ENCODE results near the gene ANKH. TPM values are rescaled to one million over a fixed set of nuclear protein-coding genes. Genes with fewer than 3 reads are reported as not detected.
A peak's percentile ranks its signal among the peaks of the same experiment; 100 is the strongest.
"Not testable (repeated sequence)": the region's sequence is repeated elsewhere in the genome, so short reads cannot be mapped to it uniquely, and the experiment has no call there.

Gene ANKH
- total RNA-seq: 45.0 and 45.4 TPM in 2 replicates

DNA sequence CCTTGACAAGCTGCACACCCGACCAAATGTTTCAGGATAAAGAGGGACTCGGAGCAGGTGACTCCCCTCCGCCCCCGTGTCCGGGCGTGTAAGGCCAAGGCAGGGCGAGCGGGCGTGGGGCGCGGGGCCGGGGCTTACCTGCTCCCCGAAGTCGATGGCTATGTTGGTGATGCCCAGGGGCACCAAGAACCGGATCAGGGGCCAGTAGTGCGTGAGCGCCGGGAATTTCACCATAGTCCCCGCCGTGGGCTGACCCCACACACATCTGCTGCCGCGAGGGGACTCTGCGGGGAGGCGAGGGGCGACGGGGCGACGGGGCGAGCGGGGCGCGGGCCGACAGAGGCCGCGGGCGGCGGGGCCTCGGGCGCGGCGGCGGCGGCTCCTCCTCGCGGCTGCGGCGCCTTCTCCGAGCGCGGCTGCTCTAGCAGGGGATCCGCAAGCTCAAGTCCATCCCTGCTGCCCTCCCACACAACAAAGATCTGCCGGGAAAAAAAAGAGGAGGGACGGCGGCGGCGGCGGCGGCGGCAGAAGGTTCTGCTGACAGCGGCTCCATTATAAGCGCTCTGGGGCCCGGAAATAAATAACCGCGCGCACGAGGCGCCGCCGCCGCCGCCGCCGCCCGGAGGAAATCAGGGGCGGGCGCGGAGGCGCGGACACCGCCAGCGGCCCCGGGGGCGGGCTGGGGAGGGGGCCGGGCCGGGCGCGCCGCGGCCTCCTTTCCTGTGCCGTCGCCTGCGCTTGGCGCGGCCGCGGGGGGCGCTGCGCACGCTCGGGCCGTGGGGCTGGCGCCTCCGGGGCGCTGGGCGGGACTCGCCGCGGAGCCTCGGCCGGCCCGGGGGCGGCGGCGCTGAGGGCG, at the start of gene ANKH:
ANKH (minus strand) TSS at position 565 of the 856 bp plus-strand sequence; CDS start at position 234, 331 bp downstream.
- Mint-ChIP-seq H3K36me3 (ENCODE audit: low read depth) (peaks cover 6% of the 10 kb centered on the region), H3K4me1 (ENCODE audit: low read depth) (peaks cover 29% of the 10 kb centered on the region), H3K9me3 (no peaks in the 10 kb centered on the region), H3K27me3 (ENCODE audit: low read depth) (peaks cover 9% of the 10 kb centered on the region), H3K27ac (peak within 1 kb of the TSS; percentile 89), H3K4me3 (ENCODE audit: low read depth) (peak within 1 kb of the TSS; percentile 98)
- DNase-seq (ENCODE audit: low spot score): peak; percentile 79
- intact Hi-C loops (cut with micrococcal nuclease): loop anchor here (2.0 to 10.0 kb wide), 10 partner anchors 55 to 507 kb away; partner anchors contain the start of gene OTULIN

DNA sequence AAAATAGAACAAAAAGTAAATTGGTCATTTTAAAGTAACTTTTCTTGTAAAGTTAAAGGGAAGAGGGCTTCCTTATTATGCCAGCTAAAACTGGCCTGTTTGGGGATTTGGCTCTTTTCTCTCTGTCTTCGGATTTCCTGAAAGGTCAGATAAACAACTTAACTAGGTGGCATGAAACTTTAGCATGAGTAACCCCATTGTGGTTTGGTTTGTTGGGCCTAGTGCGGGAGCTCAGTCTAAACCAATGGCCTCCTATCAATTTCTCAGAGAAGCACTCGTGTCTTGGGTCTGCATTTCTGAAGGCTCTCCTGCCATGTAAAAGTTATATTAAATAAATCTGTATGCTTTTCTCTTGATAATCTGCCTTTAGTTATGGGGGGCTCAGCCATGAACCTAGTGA, 48.5 kb upstream of the ANKH start:
- intact Hi-C loops (cut with micrococcal nuclease): loop anchor here (10.0 kb wide), 1 partner anchor 195 kb away; no protein-coding TSS in a partner anchor
- no peak overlapping the region for H3K4me3 Mint-ChIP-seq (ENCODE audit: low read depth)
- peak overlapping the region; percentile 42 for H3K27ac Mint-ChIP-seq

DNA sequence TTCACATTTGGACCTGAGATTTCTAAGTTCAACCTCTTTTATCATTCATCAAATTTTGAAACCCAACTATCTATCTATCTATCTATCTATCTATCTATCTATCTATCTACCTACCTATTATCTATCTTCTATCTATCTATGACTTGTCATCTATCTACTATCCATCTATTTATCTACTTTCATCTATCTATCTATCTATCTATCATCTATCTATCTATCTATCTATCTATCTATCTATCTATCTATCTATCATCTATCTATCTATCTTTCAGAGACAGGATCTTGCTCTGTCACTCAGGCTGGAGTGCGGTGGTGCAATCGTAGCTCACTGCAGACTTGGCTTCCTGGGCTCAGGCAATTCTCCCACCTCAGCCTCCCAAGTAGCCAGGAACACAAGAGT, 47.5 kb upstream of the ANKH start:
- intact Hi-C loops (cut with micrococcal nuclease); H3K9me3 Mint-ChIP-seq; H3K4me3 Mint-ChIP-seq (ENCODE audit: low read depth); H3K27ac Mint-ChIP-seq; DNase-seq (ENCODE audit: low spot score); H3K36me3 Mint-ChIP-seq (ENCODE audit: low read depth); H3K27me3 Mint-ChIP-seq (ENCODE audit: low read depth): not testable (repeated sequence)
- peaks cover 29% of the 10 kb centered on the region for H3K4me1 Mint-ChIP-seq (ENCODE audit: low read depth)

More for the DNA sequence above, 48.5 kb upstream of the ANKH start:
- Mint-ChIP-seq H3K9me3 (peaks cover 4% of the 10 kb centered on the region), H3K4me1 (ENCODE audit: low read depth) (peaks cover 32% of the 10 kb centered on the region), H3K36me3 (ENCODE audit: low read depth) (no peaks in the 10 kb centered on the region), H3K27me3 (ENCODE audit: low read depth) (no peaks in the 10 kb centered on the region)
- DNase-seq (ENCODE audit: low spot score): no peak

DNA sequence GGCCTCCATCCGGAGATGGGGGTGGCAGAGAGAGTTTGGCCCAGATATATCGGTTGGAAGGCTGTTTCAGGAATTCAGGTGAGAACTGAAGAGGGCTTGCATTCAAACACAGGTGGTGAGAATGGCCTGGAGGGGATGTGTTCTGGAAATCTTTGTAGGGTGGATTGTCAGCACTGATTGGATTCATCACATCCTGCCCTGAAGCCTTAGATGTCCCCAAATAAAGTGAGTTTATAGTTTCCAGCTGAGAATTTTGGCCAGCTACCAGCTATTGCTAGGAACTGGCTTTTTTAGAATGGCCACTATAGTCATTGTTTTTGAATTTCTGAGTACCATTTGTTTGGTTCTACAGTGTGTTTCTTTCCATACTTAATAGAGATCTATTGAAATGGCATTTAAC, 46.1 kb upstream of the ANKH start:
- DNase-seq (ENCODE audit: low spot score): no peak
- Mint-ChIP-seq H3K27ac (no peak overlapping the region), H3K36me3 (ENCODE audit: low read depth) (no peaks in the 10 kb centered on the region), H3K9me3 (peaks cover 4% of the 10 kb centered on the region), H3K27me3 (ENCODE audit: low read depth) (no peaks in the 10 kb centered on the region), H3K4me3 (ENCODE audit: low read depth) (no peak overlapping the region), H3K4me1 (ENCODE audit: low read depth) (peaks cover 26% of the 10 kb centered on the region)
- intact Hi-C loops (cut with micrococcal nuclease): no loop called here

DNA sequence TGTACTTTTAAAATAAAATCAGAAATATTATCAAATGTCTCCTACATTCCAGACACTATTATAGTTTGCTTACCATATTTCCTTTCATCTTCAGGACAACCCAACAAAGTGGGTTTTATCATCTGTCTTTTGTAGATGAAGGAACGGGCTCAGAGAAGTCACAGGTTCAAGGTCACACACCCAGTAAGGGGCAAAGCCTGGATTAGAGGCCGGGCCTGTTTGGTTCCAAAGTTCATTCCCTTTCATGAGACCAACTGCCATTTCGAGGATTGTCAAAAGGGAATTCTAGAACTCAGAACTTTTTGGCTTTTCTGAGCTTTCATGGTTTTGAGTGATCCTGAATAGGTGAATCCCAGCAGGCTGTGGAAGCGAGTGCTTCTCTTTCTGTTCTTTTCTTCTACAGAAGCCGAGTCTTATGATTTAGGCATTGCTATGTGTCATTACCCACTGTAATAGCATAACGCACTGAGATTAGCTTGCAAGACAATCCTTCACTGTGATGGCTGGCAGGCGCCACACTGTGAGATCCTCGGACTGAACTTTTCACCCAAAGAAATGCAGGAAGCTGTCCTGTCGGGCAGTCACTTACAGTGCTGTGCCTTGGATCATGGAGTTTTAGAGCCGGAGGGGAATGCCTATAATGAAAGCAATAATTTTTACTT, 43.8 kb upstream of the ANKH start:
- Mint-ChIP-seq H3K4me1 (ENCODE audit: low read depth) (peaks cover 14% of the 10 kb centered on the region), H3K9me3 (peaks cover 4% of the 10 kb centered on the region), H3K27me3 (ENCODE audit: low read depth) (no peaks in the 10 kb centered on the region), H3K27ac (no peak overlapping the region), H3K4me3 (ENCODE audit: low read depth) (no peak overlapping the region), H3K36me3 (ENCODE audit: low read depth) (no peaks in the 10 kb centered on the region)
- intact Hi-C loops (cut with micrococcal nuclease): no loop called here
- no peak for DNase-seq (ENCODE audit: low spot score)

DNA sequence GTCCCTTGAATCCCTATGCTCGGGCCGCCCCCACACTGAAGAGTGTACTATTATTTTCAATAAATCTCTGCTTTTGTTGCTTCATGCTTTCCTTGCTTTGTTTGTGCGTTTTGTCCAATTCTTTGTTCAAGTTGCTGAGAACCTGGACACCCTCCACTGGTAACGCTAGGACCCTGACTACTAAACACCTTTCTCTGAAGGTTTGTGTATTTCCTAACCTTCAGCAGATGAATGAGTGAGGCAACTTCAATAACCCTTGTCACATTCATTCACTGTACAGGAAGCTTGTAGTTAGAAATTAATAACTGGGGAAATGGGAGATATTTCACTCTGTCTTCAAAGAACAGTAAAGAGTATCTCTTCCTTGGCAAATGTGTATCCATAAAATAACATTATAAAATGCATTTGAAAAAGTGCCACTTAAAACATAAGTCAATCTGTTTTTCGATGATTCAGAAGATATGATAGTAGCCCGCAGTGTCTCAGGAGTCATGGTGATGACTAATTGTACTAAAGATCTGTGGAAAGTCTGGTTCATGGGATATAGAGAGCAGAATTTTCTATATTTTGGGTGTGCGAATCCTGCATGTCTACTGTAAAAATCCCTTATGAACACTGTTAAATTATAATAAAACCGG, 43.2 kb upstream of the ANKH start:
- H3K36me3 Mint-ChIP-seq (ENCODE audit: low read depth): no peaks in the 10 kb centered on the region
- peaks cover 4% of the 10 kb centered on the region for H3K9me3 Mint-ChIP-seq
- intact Hi-C loops (cut with micrococcal nuclease): no loop called here
- DNase-seq (ENCODE audit: low spot score): no peak
- peaks cover under 1% of the 10 kb centered on the region for H3K27me3 Mint-ChIP-seq (ENCODE audit: low read depth)
- peaks cover 7% of the 10 kb centered on the region for H3K4me1 Mint-ChIP-seq (ENCODE audit: low read depth)
- no peak overlapping the region for H3K27ac Mint-ChIP-seq
- H3K4me3 Mint-ChIP-seq (ENCODE audit: low read depth): no peak overlapping the region

DNA sequence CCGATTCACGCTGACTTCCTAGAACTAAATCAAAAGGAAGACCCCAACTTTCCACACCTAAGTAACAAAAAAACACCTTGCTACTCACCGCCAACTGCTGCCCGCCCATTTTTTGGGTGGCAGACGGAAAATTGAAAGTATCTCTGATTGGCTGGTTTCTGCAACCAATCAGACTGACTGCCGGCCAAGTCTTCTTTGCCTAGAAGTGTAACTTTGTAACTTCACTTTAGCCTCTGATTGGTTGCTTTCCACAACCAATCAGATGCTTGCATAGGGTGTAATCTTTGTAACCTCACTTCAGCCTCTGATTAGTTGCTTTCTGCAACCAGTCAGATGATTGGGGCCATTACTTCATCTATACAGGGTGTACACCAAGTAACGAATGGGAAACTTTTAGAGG, 42.6 kb upstream of the ANKH start:
- H3K27ac Mint-ChIP-seq: no peak overlapping the region
- peaks cover 2% of the 10 kb centered on the region for H3K27me3 Mint-ChIP-seq (ENCODE audit: low read depth)
- peaks cover 5% of the 10 kb centered on the region for H3K4me1 Mint-ChIP-seq (ENCODE audit: low read depth)
- peaks cover 4% of the 10 kb centered on the region for H3K9me3 Mint-ChIP-seq
- H3K4me3 Mint-ChIP-seq (ENCODE audit: low read depth): no peak overlapping the region
- DNase-seq (ENCODE audit: low spot score): no peak
- intact Hi-C loops (cut with micrococcal nuclease): no loop called here
- no peaks in the 10 kb centered on the region for H3K36me3 Mint-ChIP-seq (ENCODE audit: low read depth)

DNA sequence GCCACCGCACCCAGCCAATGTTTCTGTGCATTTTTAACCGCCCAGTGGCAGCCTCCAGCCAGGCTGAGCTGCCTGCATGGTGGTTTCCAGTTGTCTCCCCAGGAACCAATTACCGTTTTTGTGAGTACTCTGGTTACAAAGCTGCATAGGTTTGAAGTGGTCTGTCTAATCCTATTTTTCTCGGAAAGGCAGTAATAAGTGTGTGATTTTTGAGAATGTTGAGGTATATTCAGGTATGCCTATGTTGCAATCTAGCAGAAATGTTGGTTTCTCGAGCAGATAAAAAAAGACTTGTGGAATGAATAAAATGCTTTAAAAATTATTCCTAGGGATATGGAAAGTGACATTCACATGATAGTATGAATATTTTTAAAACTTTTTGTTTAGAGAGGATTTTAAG, 41.5 kb upstream of the ANKH start:
- Mint-ChIP-seq H3K27me3 (ENCODE audit: low read depth) (peaks cover 4% of the 10 kb centered on the region), H3K9me3 (peaks cover 4% of the 10 kb centered on the region), H3K36me3 (ENCODE audit: low read depth) (no peaks in the 10 kb centered on the region), H3K4me1 (ENCODE audit: low read depth) (peaks cover 5% of the 10 kb centered on the region), H3K4me3 (ENCODE audit: low read depth) (no peak overlapping the region), H3K27ac (no peak overlapping the region)
- intact Hi-C loops (cut with micrococcal nuclease): no loop called here
- DNase-seq (ENCODE audit: low spot score): no peak

DNA sequence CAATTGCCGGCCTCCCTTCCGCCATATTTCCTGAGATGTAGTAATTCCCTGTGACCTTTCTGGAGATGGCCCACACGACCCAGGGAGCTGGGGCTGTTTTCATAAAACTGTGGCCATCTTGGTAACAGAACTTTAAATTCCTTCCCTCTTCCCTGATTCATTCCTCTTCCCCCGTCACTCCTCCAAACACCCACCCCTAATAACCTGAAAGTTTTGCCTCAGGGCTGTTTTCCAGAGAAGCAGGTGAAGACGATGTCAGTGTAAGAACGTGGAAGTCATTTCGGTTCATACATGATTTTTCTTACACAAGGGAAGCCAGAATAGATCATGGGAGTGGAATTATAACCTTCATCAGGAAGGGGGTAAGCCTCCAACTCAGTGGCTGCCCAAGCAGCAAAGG, 40.6 kb upstream of the ANKH start:
- H3K27ac Mint-ChIP-seq: no peak overlapping the region

DNA sequence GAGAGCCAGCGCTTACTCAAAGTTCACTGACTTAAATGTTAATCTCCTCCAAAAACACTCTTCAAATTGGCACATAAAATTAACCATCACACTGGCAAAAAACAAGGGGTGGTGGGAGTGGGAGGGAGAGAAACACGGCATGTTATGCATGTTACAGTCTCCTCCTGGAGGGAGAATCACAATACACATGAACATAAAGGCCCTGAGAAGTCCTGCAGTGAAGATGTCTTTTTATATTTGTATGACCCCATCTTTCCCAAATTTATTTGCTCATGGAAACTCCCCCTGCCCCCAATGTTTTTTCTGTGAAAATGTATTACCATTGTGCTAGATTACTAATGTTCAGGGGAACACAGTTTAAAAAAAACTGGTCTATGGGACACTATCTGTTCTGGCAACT, 37.8 kb upstream of the ANKH start:
- H3K9me3 Mint-ChIP-seq: no peaks in the 10 kb centered on the region
- intact Hi-C loops (cut with micrococcal nuclease): no loop called here
- H3K27me3 Mint-ChIP-seq (ENCODE audit: low read depth): peaks cover 5% of the 10 kb centered on the region

More for the DNA sequence above, 40.6 kb upstream of the ANKH start:
- Mint-ChIP-seq H3K9me3 (peaks cover 4% of the 10 kb centered on the region), H3K36me3 (ENCODE audit: low read depth) (no peaks in the 10 kb centered on the region), H3K4me3 (ENCODE audit: low read depth) (no peak overlapping the region), H3K4me1 (ENCODE audit: low read depth) (peaks cover 5% of the 10 kb centered on the region), H3K27me3 (ENCODE audit: low read depth) (peaks cover 5% of the 10 kb centered on the region)
- intact Hi-C loops (cut with micrococcal nuclease): no loop called here
- no peak for DNase-seq (ENCODE audit: low spot score)

DNA sequence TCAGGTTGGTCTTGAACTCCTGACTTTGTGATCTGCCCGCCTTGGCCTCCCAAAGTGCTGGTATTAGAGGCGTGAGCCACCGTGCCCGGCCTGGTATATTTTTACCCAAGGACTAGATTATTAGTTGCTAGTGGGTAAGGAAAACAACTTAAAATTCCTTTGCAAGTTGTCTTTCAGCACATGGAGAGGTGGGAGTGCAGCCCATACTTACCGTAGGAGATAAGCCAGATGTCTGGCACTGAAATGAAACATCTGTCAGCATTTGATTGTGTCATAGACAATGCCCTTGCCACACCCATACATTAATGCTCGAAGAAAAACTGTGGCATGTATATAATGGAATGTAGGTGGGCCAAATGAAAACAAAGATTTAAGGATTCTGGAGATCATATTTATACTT, 36.6 kb upstream of the ANKH start:
- H3K4me1 Mint-ChIP-seq (ENCODE audit: low read depth): no peaks in the 10 kb centered on the region
- DNase-seq (ENCODE audit: low spot score): no peak
- no peaks in the 10 kb centered on the region for H3K36me3 Mint-ChIP-seq (ENCODE audit: low read depth)
- no peaks in the 10 kb centered on the region for H3K9me3 Mint-ChIP-seq
- no peak overlapping the region for H3K4me3 Mint-ChIP-seq (ENCODE audit: low read depth)
- intact Hi-C loops (cut with micrococcal nuclease): no loop called here
- peaks cover 7% of the 10 kb centered on the region for H3K27me3 Mint-ChIP-seq (ENCODE audit: low read depth)
- no peak overlapping the region for H3K27ac Mint-ChIP-seq

More for the DNA sequence above, 37.8 kb upstream of the ANKH start:
- H3K36me3 Mint-ChIP-seq (ENCODE audit: low read depth): no peaks in the 10 kb centered on the region
- H3K4me3 Mint-ChIP-seq (ENCODE audit: low read depth): no peak overlapping the region
- DNase-seq (ENCODE audit: low spot score): no peak
- H3K4me1 Mint-ChIP-seq (ENCODE audit: low read depth): no peaks in the 10 kb centered on the region
- no peak overlapping the region for H3K27ac Mint-ChIP-seq

DNA sequence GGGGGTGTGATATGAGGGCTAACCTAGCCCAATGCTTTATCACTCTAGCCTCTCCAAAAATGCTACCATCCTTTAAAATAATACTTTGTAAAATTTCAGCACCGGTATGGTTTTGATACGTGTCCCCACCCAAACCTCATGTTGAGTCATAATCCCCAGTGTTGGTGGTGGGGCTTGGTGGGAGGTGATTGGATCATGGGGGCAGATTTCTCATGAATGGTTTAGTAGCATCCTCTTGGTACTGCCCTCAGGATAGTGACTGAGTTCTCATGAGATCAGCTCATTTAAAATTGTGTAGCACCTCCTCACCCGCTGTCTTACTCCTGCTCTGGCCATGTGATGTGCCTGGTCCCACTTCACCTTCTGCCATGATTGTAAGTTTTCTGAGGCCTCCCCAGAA, 35.0 kb upstream of the ANKH start:
- Mint-ChIP-seq H3K36me3 (ENCODE audit: low read depth) (no peaks in the 10 kb centered on the region), H3K9me3 (no peaks in the 10 kb centered on the region), H3K27me3 (ENCODE audit: low read depth) (peaks cover 7% of the 10 kb centered on the region), H3K27ac (no peak overlapping the region), H3K4me1 (ENCODE audit: low read depth) (peaks cover 1% of the 10 kb centered on the region), H3K4me3 (ENCODE audit: low read depth) (no peak overlapping the region)
- no peak for DNase-seq (ENCODE audit: low spot score)
- intact Hi-C loops (cut with micrococcal nuclease): no loop called here
